Dendritic cell treated with granulocyte-macrophage colony-stimulating factor and Interleukin-4, amounts not matched to agents 40 ng/mL and 50 ng/mL, for 4 days (primary cell): ENCODE results near the gene LRRC46.

Source experiments
- H3K27ac Mint-ChIP-seq: one replicate; pipeline ENCODE4 v1.8.0; 2022; ENCODE audit warnings: mild to moderate bottlenecking, mixed read lengths
- H3K27me3 Mint-ChIP-seq: one replicate; pipeline ENCODE4 v1.8.0; 2022; ENCODE audit warnings: mild to moderate bottlenecking, mixed read lengths
- H3K36me3 Mint-ChIP-seq: one replicate; pipeline ENCODE4 v1.8.0; 2022; ENCODE audit warnings: low read depth, mixed read lengths
- H3K4me1 Mint-ChIP-seq: one replicate; pipeline ENCODE4 v1.8.0; 2022; ENCODE audit warnings: low read depth, mixed read lengths
- H3K4me3 Mint-ChIP-seq: one replicate; pipeline ENCODE4 v1.8.0; 2022; ENCODE audit warnings: mild to moderate bottlenecking, moderate library complexity, mixed read lengths
- H3K9me3 Mint-ChIP-seq: one replicate; pipeline ENCODE4 v1.8.0; 2022; ENCODE audit warnings: mixed read lengths
- intact Hi-C: fragments of 100-400 bp; cut with micrococcal nuclease; formaldehyde crosslinking; loops from one replicate; pipeline ENCODE4 v1.15.0; 2022

Gene LRRC46

DNA sequence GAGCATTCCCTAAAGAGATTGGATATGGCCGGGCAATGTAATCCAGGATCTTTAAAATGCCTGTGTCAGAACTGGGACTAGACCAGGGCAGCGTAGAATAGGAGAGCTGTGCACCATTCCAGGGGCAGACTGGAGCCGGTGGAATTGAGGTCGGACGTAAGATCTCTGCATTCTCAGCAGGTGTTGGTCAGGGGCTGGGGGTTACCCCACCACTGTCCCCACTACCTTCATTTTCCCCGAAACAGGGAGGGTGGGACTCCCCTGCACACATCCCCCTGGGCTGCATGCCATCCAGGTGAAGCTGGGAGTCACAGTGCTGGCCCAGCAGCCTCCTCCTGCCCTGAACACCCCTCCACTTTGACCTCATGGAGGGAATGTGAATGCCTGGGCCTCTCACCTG, 27.7 kb upstream of the LRRC46 start:
- intact Hi-C loops, result no loop called here
- H3K9me3 Mint-ChIP-seq, result no peaks in the 10 kb centered on the region
- no peak overlapping the region for H3K27ac Mint-ChIP-seq
- H3K27me3 Mint-ChIP-seq, result peaks cover 14% of the 10 kb centered on the region
- no peaks in the 10 kb centered on the region for H3K4me1 Mint-ChIP-seq
- no peak overlapping the region for H3K4me3 Mint-ChIP-seq
- peaks cover 25% of the 10 kb centered on the region for H3K36me3 Mint-ChIP-seq

DNA sequence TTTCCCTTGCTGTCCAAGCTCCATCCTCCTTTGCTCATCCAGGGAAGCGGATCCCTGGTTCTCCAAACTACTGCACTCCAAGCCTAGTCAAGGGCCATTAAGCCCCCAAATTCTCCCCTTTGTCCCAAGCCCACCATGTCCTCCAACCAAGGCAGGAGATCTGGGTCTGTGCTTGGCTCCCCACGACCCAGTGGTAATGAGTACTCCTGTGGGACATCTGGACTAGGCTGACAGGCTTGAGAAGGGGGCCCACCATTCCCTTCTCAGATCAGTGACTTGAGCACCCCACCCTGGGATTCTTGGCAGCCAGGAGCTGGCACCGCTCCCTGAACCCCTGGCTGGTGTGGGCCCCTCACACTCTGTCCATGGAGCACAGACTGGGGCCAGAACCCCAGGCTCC, 27.0 kb upstream of the LRRC46 start:
- intact Hi-C loops, result no loop called here
- Mint-ChIP-seq H3K4me3 (no peak overlapping the region), H3K9me3 (no peaks in the 10 kb centered on the region), H3K27ac (no peak overlapping the region), H3K4me1 (no peaks in the 10 kb centered on the region), H3K36me3 (peaks cover 32% of the 10 kb centered on the region), H3K27me3 (peaks cover 14% of the 10 kb centered on the region)

DNA sequence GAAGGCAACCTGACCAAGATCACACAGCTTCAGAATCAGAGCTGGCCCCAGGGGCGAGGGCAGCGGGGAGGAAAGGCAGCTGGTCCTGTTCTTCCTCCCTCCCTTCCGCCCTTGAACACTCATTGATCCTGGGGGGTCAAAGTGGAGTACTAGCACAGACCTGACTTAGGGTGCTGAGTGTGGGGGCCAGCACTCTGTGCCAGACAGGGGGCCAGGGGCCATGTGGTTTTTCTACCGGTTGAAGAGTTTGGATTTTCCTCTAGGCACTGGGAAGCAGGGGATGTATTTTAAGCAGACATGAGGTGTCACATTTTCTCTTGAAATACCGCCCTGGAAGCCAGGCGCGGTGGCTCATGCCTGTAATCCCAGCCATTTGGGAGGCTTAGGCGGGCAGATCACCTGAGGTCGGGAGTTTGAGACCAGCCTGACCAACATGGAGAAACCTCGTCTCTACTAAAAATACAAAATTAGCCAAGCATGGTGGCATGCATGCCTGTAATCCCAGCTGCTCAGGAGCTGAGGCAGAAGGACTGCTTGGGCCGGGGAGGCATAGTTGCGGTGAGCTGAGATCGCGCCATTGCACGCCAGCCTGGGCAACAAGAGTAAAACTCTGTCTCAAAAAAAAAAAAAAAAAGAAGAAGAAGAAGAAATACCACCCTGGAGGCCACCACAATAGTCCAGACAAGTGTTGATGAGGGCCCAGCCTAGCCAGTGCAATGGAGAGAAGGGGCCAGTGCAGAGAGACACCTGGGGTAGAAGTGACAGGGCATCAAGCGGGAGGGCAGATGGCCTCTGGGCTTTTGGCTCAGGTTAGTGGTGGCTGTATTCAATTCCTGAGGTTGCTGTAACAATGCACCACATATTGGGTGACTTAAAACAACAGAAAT, 25.2 kb upstream of the LRRC46 start:
- Mint-ChIP-seq H3K9me3 (no peaks in the 10 kb centered on the region), H3K36me3 (peaks cover 47% of the 10 kb centered on the region), H3K4me3 (no peak overlapping the region), H3K4me1 (no peaks in the 10 kb centered on the region), H3K27ac (no peak overlapping the region), H3K27me3 (peaks cover 9% of the 10 kb centered on the region)
- intact Hi-C loops, result no loop called here

DNA sequence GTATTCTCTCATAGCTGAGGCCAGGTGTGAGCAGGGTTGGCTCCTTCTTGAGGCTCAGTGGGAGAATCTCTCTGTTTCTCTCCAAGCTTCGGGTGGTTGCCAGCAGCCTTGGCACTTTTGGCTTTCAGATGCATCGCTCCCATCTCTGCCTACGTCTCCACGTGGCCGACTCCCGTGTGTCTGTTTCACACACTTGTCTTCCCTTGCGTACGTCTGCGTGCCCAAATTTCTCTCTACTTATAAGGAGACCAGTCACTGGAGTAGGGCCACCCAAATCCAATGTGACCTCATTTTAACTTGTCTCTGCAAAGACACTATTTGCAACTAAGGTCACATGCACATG, 24.6 kb upstream of the LRRC46 start:
- Mint-ChIP-seq H3K4me3 (no peak overlapping the region), H3K27ac (no peak overlapping the region), H3K27me3 (peaks cover 6% of the 10 kb centered on the region), H3K9me3 (no peaks in the 10 kb centered on the region), H3K4me1 (no peaks in the 10 kb centered on the region), H3K36me3 (peaks cover 53% of the 10 kb centered on the region)
- intact Hi-C loops, result no loop called here

DNA sequence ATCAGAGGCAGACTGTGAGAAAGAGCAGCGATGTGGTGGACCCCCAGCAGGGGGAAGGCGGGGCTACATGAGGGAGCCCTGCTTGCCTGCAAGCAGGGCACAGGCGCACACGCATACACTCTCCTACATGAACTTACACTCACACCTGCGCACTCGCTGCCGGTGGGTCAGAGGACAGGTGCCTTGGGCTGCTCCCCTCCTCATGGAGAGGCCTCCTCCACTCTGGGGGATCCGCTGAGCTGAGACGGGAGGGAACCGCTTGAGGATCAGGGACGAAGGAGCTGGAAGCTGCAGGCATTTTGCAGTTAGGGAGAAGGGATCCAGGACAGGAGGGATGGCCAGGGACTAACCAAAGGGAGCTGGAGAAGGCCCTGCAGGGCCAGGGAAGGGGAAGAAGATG, 24.0 kb upstream of the LRRC46 start:
- intact Hi-C loops, result no loop called here
- no peaks in the 10 kb centered on the region for H3K9me3 Mint-ChIP-seq
- peaks cover 58% of the 10 kb centered on the region for H3K36me3 Mint-ChIP-seq
- H3K4me3 Mint-ChIP-seq, result no peak overlapping the region
- H3K27ac Mint-ChIP-seq, result no peak overlapping the region
- H3K27me3 Mint-ChIP-seq, result peaks cover 6% of the 10 kb centered on the region
- H3K4me1 Mint-ChIP-seq, result no peaks in the 10 kb centered on the region

DNA sequence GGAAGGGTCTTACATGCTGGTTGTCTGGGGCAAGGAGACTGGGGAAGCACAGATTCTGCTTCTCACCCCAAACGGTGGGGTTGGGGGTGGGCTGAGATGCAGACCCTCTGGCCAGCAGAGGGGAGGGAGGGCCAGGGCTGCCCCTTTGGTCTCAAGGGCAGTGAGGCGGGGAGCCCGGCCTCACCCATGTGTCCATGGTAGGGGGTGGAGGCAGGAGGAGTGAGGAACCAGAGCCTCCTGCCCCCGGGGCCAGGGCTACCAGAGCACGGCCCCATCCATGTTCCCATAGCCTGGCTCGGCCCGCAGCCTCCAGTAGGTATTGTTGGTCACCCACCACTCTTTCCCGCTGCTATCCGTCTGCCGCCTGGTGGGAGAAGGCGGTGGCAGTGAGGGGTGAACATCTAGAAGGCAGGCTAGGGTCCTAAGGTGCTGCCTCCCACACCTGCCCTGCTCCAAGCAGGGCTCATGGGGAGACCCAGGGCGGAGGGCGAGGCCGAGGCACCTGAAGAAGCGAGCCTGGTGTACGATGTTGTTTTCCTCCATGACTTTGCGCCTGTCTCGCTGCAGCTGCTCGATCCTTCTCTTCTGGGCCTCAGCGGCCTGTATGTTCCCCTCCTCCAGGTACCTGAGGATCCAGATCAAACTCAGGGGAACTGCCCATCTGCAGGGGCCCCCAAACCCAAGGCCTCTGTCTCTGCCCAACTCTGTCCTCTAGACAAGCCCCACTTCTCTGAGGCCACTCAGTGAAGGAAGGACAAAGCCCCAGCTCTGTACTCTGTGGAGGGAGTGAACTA, 23.2 kb upstream of the LRRC46 start:
- Mint-ChIP-seq H3K4me3 (no peak overlapping the region), H3K36me3 (peaks cover 66% of the 10 kb centered on the region), H3K27me3 (peaks cover 6% of the 10 kb centered on the region), H3K4me1 (no peaks in the 10 kb centered on the region), H3K27ac (no peak overlapping the region), H3K9me3 (no peaks in the 10 kb centered on the region)
- intact Hi-C loops, result no loop called here

DNA sequence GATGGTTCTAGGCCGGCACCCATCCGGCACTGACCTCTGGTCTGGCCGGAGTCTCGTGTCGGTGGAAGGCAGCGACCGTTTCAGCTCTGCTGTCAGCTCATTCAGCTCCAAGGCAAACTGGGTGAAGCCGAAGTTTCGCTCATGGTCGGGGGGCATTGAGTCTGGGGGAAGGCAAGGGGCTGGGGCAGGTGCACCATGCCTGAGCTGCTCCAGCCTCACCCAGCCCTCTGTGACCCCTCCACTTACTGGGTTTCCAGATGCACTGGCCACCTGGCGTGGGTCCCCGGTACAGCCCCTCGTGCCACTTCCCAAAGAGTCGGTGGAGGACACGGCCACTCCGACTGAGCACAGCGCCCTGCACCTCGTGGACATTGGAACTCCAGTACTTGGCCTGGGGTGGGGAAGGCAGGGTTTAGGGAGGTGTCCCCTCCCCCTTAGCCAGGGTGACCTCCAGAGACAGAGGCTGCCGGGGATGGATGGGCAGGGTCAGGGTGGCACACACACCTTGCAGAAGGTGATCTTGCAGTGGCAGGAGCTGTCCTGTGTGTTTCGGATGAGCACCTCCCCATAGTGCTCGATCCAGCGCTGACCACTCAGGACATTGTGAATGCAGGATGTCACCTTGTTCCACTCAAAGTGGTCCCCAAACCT, 22.5 kb upstream of the LRRC46 start:
- no peak overlapping the region for H3K4me3 Mint-ChIP-seq
- H3K9me3 Mint-ChIP-seq, result no peaks in the 10 kb centered on the region
- H3K27ac Mint-ChIP-seq, result no peak overlapping the region
- intact Hi-C loops, result no loop called here
- peaks cover 73% of the 10 kb centered on the region for H3K36me3 Mint-ChIP-seq
- no peaks in the 10 kb centered on the region for H3K4me1 Mint-ChIP-seq
- peaks cover 6% of the 10 kb centered on the region for H3K27me3 Mint-ChIP-seq

GRCh38 chr17:47810200-47810821, 21.2 kb upstream of the LRRC46 start:
- Mint-ChIP-seq H3K27me3 (no peaks in the 10 kb centered on the region), H3K27ac (no peak overlapping the region), H3K9me3 (no peaks in the 10 kb centered on the region), H3K4me3 (no peak overlapping the region), H3K4me1 (no peaks in the 10 kb centered on the region), H3K36me3 (peaks cover 84% of the 10 kb centered on the region)
- intact Hi-C loops, result no loop called here

DNA sequence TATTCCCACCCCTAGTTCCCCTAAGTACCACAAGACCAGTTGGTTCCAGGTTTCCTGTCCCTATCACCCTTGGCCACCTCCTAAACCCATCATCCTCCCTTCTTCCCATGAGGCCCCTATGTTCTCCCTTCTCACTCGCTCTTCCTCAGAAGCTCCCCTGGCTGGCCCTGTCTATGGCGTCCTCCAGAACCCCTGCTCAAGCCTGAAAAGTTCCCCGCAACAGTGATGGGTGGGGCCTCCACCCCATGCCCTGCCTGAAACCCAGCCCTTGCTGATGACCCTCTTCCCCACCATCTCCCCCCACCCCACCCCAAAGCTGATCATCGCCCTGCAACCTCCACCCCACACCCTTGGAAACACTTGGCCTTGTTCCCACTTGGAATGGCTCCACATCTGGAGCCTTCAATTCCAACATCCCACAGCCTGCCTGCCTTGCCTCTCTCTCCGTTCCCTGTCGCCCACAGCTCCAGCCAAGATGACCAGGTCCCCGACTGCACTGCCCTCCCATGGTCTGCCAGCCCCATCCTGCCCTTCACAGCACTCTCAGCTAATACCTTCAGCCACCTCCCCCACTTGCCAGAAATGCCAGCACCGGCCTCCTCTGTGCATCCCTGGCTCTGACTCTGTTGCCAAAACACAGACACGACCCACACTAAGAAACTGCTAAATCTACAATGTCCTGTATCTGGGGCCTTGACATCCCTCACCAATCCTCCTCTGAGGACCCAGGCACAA, 20.4 kb upstream of the LRRC46 start:
- Mint-ChIP-seq H3K4me1 (no peaks in the 10 kb centered on the region), H3K27ac (no peak overlapping the region), H3K36me3 (peaks cover 91% of the 10 kb centered on the region), H3K27me3 (no peaks in the 10 kb centered on the region), H3K9me3 (no peaks in the 10 kb centered on the region), H3K4me3 (no peak overlapping the region)
- intact Hi-C loops, result no loop called here

GRCh38 chr17:47811709-47812108, 19.8 kb upstream of the LRRC46 start:
- Mint-ChIP-seq H3K27me3 (no peaks in the 10 kb centered on the region), H3K27ac (no peak overlapping the region), H3K4me3 (no peak overlapping the region), H3K9me3 (no peaks in the 10 kb centered on the region), H3K4me1 (no peaks in the 10 kb centered on the region), H3K36me3 (peaks cover 93% of the 10 kb centered on the region)
- intact Hi-C loops, result no loop called here

- no peak overlapping the region for H3K27ac Mint-ChIP-seq
- H3K4me3 Mint-ChIP-seq, result no peak overlapping the region
- intact Hi-C loops, result no loop called here
- H3K27me3 Mint-ChIP-seq, result no peaks in the 10 kb centered on the region
- peaks cover 93% of the 10 kb centered on the region for H3K36me3 Mint-ChIP-seq
- no peaks in the 10 kb centered on the region for H3K4me1 Mint-ChIP-seq
- H3K9me3 Mint-ChIP-seq, result no peaks in the 10 kb centered on the region
Measured at GRCh38 chr17:47812146-47812920, 19.1 kb upstream of the LRRC46 start.

DNA sequence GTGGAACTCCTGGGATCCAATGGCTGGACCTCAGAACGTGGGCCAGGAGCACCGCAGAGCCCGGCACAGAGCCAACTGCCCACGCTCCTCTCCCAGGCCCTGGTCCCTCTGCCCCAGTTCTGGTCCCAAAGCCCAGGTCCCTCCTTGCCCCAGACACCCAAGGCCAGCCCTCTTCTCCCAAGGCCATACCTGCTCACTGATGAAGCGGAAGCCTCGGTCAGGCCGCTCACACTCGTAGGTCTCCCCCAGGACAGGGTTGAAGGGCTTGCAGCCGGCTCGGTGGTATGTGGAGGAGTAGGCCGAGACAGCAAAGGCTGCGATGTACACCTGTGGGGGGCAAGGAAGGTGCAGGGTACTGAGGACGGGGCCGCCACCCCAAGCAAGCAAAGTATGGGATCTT, 18.4 kb upstream of the LRRC46 start:
- no peaks in the 10 kb centered on the region for H3K9me3 Mint-ChIP-seq
- no peak overlapping the region for H3K27ac Mint-ChIP-seq

DNA sequence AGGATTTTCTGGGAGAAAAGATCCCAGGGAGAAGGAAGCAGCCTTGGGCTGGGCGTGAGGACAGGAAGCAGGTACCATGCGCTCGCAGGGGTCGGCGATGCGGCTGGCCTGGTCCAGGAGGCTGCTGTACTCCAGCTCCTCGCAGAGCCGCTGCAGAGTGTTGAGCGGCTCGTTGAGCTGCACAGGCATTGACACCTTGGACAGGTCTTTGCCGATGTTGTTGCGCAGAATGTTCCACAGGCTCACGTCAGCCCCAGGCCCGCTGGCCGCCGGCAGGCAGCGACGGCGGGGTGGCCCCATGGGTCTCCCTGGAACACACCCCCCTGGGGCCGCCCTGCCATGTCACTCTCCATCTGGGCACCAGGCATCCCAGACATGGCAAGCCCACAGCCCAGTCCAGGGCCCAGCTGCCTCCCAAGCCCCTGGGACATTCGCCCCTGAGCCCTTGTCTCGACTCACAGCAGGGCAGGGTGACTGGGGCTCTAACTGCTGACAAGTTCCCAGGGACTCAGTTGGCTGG, 17.9 kb upstream of the LRRC46 start:
- Mint-ChIP-seq H3K4me1 (no peaks in the 10 kb centered on the region), H3K27ac (no peak overlapping the region), H3K36me3 (peaks cover 93% of the 10 kb centered on the region), H3K27me3 (no peaks in the 10 kb centered on the region), H3K9me3 (no peaks in the 10 kb centered on the region), H3K4me3 (no peak overlapping the region)
- intact Hi-C loops, result no loop called here

More for the DNA sequence above, 18.4 kb upstream of the LRRC46 start:
- Mint-ChIP-seq H3K36me3 (peaks cover 93% of the 10 kb centered on the region), H3K4me3 (no peak overlapping the region), H3K27me3 (no peaks in the 10 kb centered on the region), H3K4me1 (no peaks in the 10 kb centered on the region)
- intact Hi-C loops, result no loop called here
